ENCODE data around the gene DNAJC16. TPM values are rescaled to one million over a fixed set of nuclear protein-coding genes. Genes with fewer than 3 reads are reported as not detected.

The DNAJC16 gene
- total RNA-seq, 1 experiment from 2014 or later = 20.7 TPM

- no peak overlapping the region for H4K5ac ChIP-seq (ENCODE audit: insufficient read length, low read depth, low read length)
- no peak overlapping the region for H3T11ph ChIP-seq (ENCODE audit: low read length)
- no peaks in the 10 kb centered on the region for H4K20me1 ChIP-seq (ENCODE audit: control insufficient read depth, insufficient read depth, insufficient read length)
- no peak overlapping the region for H2BK15ac ChIP-seq (ENCODE audit: low read depth, low read length)
- Mint-ChIP-seq H3K27ac (peak overlapping the region in 1 of 3 experiments; percentile 27; a peak in 2 of 7 replicates), H3K4me3 (no peak overlapping the region; a peak in 1 of 5 replicates), H3K36me3 (ENCODE audit: insufficient read depth in 1 of 3, low read depth in 3 of 3) (peaks cover 11 to 60% (median 33%) of the 10 kb centered on the region in 3 experiments; a peak in 6 of 7 replicates), H3K9me3 (no peaks in the 10 kb centered on the region), H3K27me3 (ENCODE audit: low read depth) (no peaks in the 10 kb centered on the region), H3K4me1 (no peaks in the 10 kb centered on the region)
- no peak overlapping the region for H2AK5ac ChIP-seq (ENCODE audit: insufficient read length, low read length)
- H4K91ac ChIP-seq (ENCODE audit: insufficient read length, low read depth, low read length) = no peak overlapping the region
- no peaks in the 10 kb centered on the region for H3K79me2 ChIP-seq (ENCODE audit: insufficient read depth, low read length)
- no peak overlapping the region for H3K4me2 ChIP-seq (ENCODE audit: insufficient read depth, insufficient read length, low read length)
- no peaks in the 10 kb centered on the region for H3K79me1 ChIP-seq (ENCODE audit: insufficient read depth, low read depth, low read length, poor library complexity, severe bottlenecking)
- H3K9ac ChIP-seq (ENCODE audit: extremely low read depth, insufficient read length, low read length) = no peak overlapping the region
- DNase-seq = no peak
- H2AFZ ChIP-seq (ENCODE audit: low read length) = no peak overlapping the region
- no peak overlapping the region for H2BK12ac ChIP-seq (ENCODE audit: insufficient read length, low read depth, low read length)
- H3K4ac ChIP-seq (ENCODE audit: low read depth, low read length) = no peak overlapping the region
- no peak overlapping the region for H3K14ac ChIP-seq (ENCODE audit: insufficient read depth, low read length)
- no peak overlapping the region for H4K8ac ChIP-seq (replicated peaks; ENCODE audit: insufficient read length, low read depth, low read length)
- H3K56ac ChIP-seq (ENCODE audit: insufficient read length, low read depth, low read length) = no peak overlapping the region
- no CpG with 5 or more reads among the region's 7 CpGs for WGBS (ENCODE audit: extremely low coverage, insufficient read length, low lambda C conversion rate)
- no peaks in the 10 kb centered on the region for H3K23me2 ChIP-seq (ENCODE audit: insufficient read length, low read depth, low read length, poor library complexity, severe bottlenecking)
- H3K23ac ChIP-seq (ENCODE audit: insufficient read length, low read depth, low read length) = no peak overlapping the region
- H3K9me3 ChIP-seq (ENCODE audit: control insufficient read depth, low read depth, low read length) = no peaks in the 10 kb centered on the region
- no peak overlapping the region for H2BK5ac ChIP-seq (ENCODE audit: insufficient read length, low read length)
- H2BK20ac ChIP-seq (ENCODE audit: low read depth, low read length, poor library complexity, severe bottlenecking) = no peak overlapping the region
- no peak overlapping the region for H2BK120ac ChIP-seq (ENCODE audit: low read depth, low read length, poor library complexity, severe bottlenecking)
- H3K4me1 ChIP-seq (ENCODE audit: insufficient read depth, low read length) = no peaks in the 10 kb centered on the region
- H3K27ac ChIP-seq (ENCODE audit: insufficient read length, low read depth, low read length) = no peak overlapping the region
- H3K27me3 ChIP-seq (ENCODE audit: insufficient read depth, low read length) = no peaks in the 10 kb centered on the region
- no peak overlapping the region for H3K18ac ChIP-seq (ENCODE audit: insufficient read length, low read depth, low read length)
- TF ChIP-seq CTCF (conservative IDR thresholded peaks at IDR 0.05) = no peak
Measured at GRCh38 chr1:15542388-15543250, 16.0 kb downstream of the DNAJC16 start.

Measured in H9 (cell line).